ENCODE results near the gene TLX3.

- TF ChIP-seq MAX (IDR thresholded peaks at IDR 0.05), result no peak
- TF ChIP-seq CEBPB (IDR thresholded peaks at IDR 0.05), result no peak
- no peak for TF ChIP-seq USF1 (IDR thresholded peaks at IDR 0.05)
- TF ChIP-seq REST (IDR thresholded peaks at IDR 0.05; ENCODE audit: low read depth), result no peak
- TF ChIP-seq TAF1 (IDR thresholded peaks at IDR 0.05; ENCODE audit: low read depth), result no peak
- TF ChIP-seq YY1 (IDR thresholded peaks at IDR 0.05; ENCODE audit: low read depth), result no peak
- no peak for TF ChIP-seq NFIC (IDR thresholded peaks at IDR 0.05)
These were observed 45.9 kb upstream of the TLX3 start for GRCh38 chr5:171263181-171263580.

Measured in Ishikawa (cell line).